GM12878 (cell line): Measurements from ENCODE around the gene OTUB2. TPM values are rescaled to one million over a fixed set of nuclear protein-coding genes. Genes with fewer than 3 reads are reported as not detected.

Experiments used
- ATAC-seq: fragments of 200-7000 bp; cut with Tn5 transposase; 3 replicates; pipeline ENCODE4 v1.9.1; 2020; ENCODE audit warnings: mild to moderate bottlenecking, moderate library complexity
- BruUV-seq: library from RNA; stranded (reverse); fragments of 400-500 nt; replicated peaks from 2 replicates; lab custom pipeline; 2021; lab: Mats Ljungman, UMichigan
- CTCF ChIA-PET: fragments of 300-600 bp; sonication (Branson Sonifier 250); formaldehyde crosslinking; extraction: SDS; loops from one replicate; lab custom pipeline; 2021; ENCODE audit warnings: inconsistent platforms; lab: Yijun Ruan, JAX
- POLR2A ChIA-PET: fragments of 350-600 bp; formaldehyde crosslinking; extraction: SDS; loops from one replicate; lab custom pipeline; 2021; ENCODE audit warnings: inconsistent platforms; lab: Charles Lee
- RAD21 ChIA-PET: fragments of 300-600 bp; sonication (Branson Sonifier 250); formaldehyde crosslinking; loops from one replicate; lab custom pipeline; 2023; ENCODE audit warnings: antibody characterized with exemption; ENCODE audit not compliant: unreplicated experiment; lab: Charles Lee
- SMC1A ChIA-PET: fragments of 300-600 bp; sonication (Branson Sonifier 250); formaldehyde crosslinking; loops from one replicate; lab custom pipeline; 2023; ENCODE audit not compliant: unreplicated experiment, uncharacterized antibody; lab: Charles Lee
- DNase-seq: peaks from one replicate; pipeline ENCODE4 v3.0.0-alpha.2; 2011; ENCODE audit warnings: low read depth, low spot score
- FAIRE-seq: peaks from 3 replicates; lab custom pipeline; 2011; peaks lifted over from hg19 to GRCh38; lab: Jason Lieb, UNC
- H2AFZ ChIP-seq: 2 replicates; pipeline ENCODE4 v1.6.0; 2011; ENCODE audit warnings: low read depth, low read length, control low read depth; ENCODE audit not compliant: control insufficient read depth
- H3K27ac ChIP-seq: 2 replicates; pipeline ENCODE4 v1.5.1; 2011; ENCODE audit warnings: control low read depth; ENCODE audit not compliant: control insufficient read depth, insufficient read depth
- H3K27me3 ChIP-seq, 2 experiments: replicated peaks in 1 of 2; 2 replicates each; pipeline versions ENCODE4 v1.6.0 to v1.6.1; 2011; ENCODE audit warnings: low read length in 1 of 2; ENCODE audit not compliant: control insufficient read depth in 2 of 2, insufficient read depth in 2 of 2
- H3K36me3 ChIP-seq, 2 experiments: 2 replicates each; pipeline ENCODE4 v1.5.1; 2011; ENCODE audit warnings: low read length in 1 of 2; ENCODE audit not compliant: control insufficient read depth in 2 of 2, insufficient read depth in 2 of 2
- H3K4me1 ChIP-seq: 2 replicates; pipeline ENCODE4 v1.6.1; 2011; ENCODE audit warnings: mild to moderate bottlenecking, low read length, moderate library complexity, mixed read lengths; ENCODE audit not compliant: control insufficient read depth, insufficient read depth
- H3K4me2 ChIP-seq: 2 replicates; pipeline ENCODE4 v1.6.0; 2011; ENCODE audit warnings: control low read depth; ENCODE audit not compliant: control insufficient read depth, insufficient read depth
- H3K4me3 ChIP-seq: fragments of 200-600 bp; sonication (generic); 2 replicates; pipeline ENCODE4 v1.5.1; 2016
- H3K79me2 ChIP-seq: 2 replicates; pipeline ENCODE4 v1.6.0; 2011; ENCODE audit warnings: low read length; ENCODE audit not compliant: control insufficient read depth, insufficient read depth
- H3K9ac ChIP-seq: 2 replicates; pipeline ENCODE4 v1.8.0; 2011; ENCODE audit warnings: low read length, control low read depth, mixed read lengths; ENCODE audit not compliant: control insufficient read depth, insufficient read depth
- H3K9me3 ChIP-seq: replicated peaks from 3 replicates; pipeline ENCODE4 v1.5.1; 2011; ENCODE audit warnings: mild to moderate bottlenecking, low read length; ENCODE audit not compliant: control insufficient read depth, insufficient read depth
- H4K20me1 ChIP-seq: 2 replicates; pipeline ENCODE4 v1.6.0; 2011; ENCODE audit not compliant: control insufficient read depth, insufficient read depth
- ASH2L ChIP-seq: fragments of 300-600, 200-600 bp; sonication (generic); IDR thresholded peaks from 2 replicates; pipeline ENCODE4 v1.6.1; 2017; ENCODE audit warnings: low read depth, mild to moderate bottlenecking, borderline replicate concordance
- ATF7 ChIP-seq: fragments of 450-650 bp; IDR thresholded peaks from 2 replicates; pipeline ENCODE4 v1.6.1; 2016; ENCODE audit warnings: low read depth, mild to moderate bottlenecking
- BCL11A ChIP-seq: IDR thresholded peaks from 2 replicates; pipeline ENCODE4 v1.6.1; 2011; ENCODE audit warnings: low read depth, low read length
- CBFB ChIP-seq: IDR thresholded peaks from 2 replicates; pipeline ENCODE4 v1.6.1; 2016; ENCODE audit warnings: antibody characterized with exemption, low read depth
- CREM ChIP-seq: IDR thresholded peaks from 2 replicates; pipeline ENCODE4 v1.6.1; 2014; ENCODE audit warnings: antibody characterized with exemption, low read depth
- ETV6 ChIP-seq, 2 experiments: fragments of 450-650 bp in 1 of 2; IDR thresholded peaks in 1 of 2; conservative IDR thresholded peaks in 1 of 2; 2 replicates each; pipeline ENCODE4 v1.6.1; 2014; ENCODE audit warnings: antibody characterized with exemption in 1 of 2, borderline replicate concordance in 1 of 2, low read depth in 1 of 2, mild to moderate bottlenecking in 1 of 2, moderate library complexity in 1 of 2
- FOXK2 ChIP-seq: fragments of 450-650 bp; IDR thresholded peaks from 2 replicates; pipeline ENCODE4 v1.6.1; 2017; ENCODE audit warnings: mild to moderate bottlenecking, moderate library complexity
- MEF2A ChIP-seq: IDR thresholded peaks from 2 replicates; pipeline ENCODE4 v1.6.1; 2011; ENCODE audit warnings: low read depth, mild to moderate bottlenecking, low read length, moderate library complexity; ENCODE audit not compliant: insufficient read depth
- NFYB ChIP-seq: IDR thresholded peaks from 2 replicates; pipeline ENCODE4 v1.6.1; 2011; ENCODE audit warnings: low read depth, mild to moderate bottlenecking, low read length, improper control_type of control experiment, moderate library complexity; ENCODE audit not compliant: insufficient read depth
- PAX8 ChIP-seq: fragments of 450-650 bp; IDR thresholded peaks from 2 replicates; pipeline ENCODE4 v1.6.1; 2017; ENCODE audit warnings: mild to moderate bottlenecking, moderate library complexity
- POLR2AphosphoS2 ChIP-seq: IDR thresholded peaks from 2 replicates; pipeline ENCODE4 v1.6.1; 2011; ENCODE audit warnings: low read depth, mild to moderate bottlenecking, low read length, improper control_type of control experiment, moderate library complexity
- RAD51 ChIP-seq: fragments of 450-650 bp; IDR thresholded peaks from 2 replicates; pipeline ENCODE4 v1.6.1; 2016; ENCODE audit warnings: moderate library complexity, mild to moderate bottlenecking, inconsistent platforms
- RB1 ChIP-seq: fragments of 450-650 bp; formaldehyde crosslinking; IDR thresholded peaks from 2 replicates; pipeline ENCODE4 v1.6.1; 2017; ENCODE audit warnings: mild to moderate bottlenecking, borderline replicate concordance
- SREBF1 ChIP-seq: IDR thresholded peaks from 2 replicates; pipeline ENCODE4 v1.6.1; 2012; ENCODE audit warnings: mild to moderate bottlenecking, low read length
- SUZ12 ChIP-seq: fragments of 200-600 bp; sonication (generic); IDR thresholded peaks from one replicate; pipeline ENCODE4 v1.6.1; 2018; ENCODE audit warnings: antibody characterized with exemption, mild to moderate bottlenecking; ENCODE audit not compliant: unreplicated experiment
- ZNF217 ChIP-seq: fragments of 450-650 bp; IDR thresholded peaks from 2 replicates; pipeline ENCODE4 v1.6.1; 2017; ENCODE audit warnings: antibody characterized with exemption, mild to moderate bottlenecking
- ZZZ3 ChIP-seq: IDR thresholded peaks from 2 replicates; pipeline ENCODE4 v1.6.1; 2011; ENCODE audit warnings: low read depth; ENCODE audit not compliant: control insufficient read depth, insufficient read length
- WGBS: methylation state at CpG from one replicate; pipeline ENCODE4 v1.1.6; 2016; ENCODE audit warnings: low lambda C conversion rate; ENCODE audit not compliant: insufficient replicate concordance, insufficient coverage; ENCODE audit errors: missing lambda C conversion rate; 5-methylcytosine and 5-hydroxymethylcytosine counted together
- in situ Hi-C: fragments of 300-500 bp; cut with MboI; formaldehyde crosslinking; loops from 9 replicates; pipeline ENCODE4 v1.14.3; 2018; ENCODE audit warnings: mixed read lengths
- intact Hi-C: fragments of 100-400 bp; cut with micrococcal nuclease; formaldehyde crosslinking; loops from one replicate; pipeline ENCODE4 v1.14.2; 2022; ENCODE audit not compliant: unreplicated experiment
- polyA plus RNA-seq, 11 experiments: library from polyadenylated mRNA; depleted of rRNA in 4 of 11; unstranded in 6 of 11; stranded (reverse) in 5 of 11; fragments of >200 nt; fragmentation: Nextera tagmentation in 4 of 11; fragmentation: Illumina TruSeq in 1 of 11; extraction: Ambion mirVana in 4 of 11; extraction: Trizol in 1 of 11; gene quantifications; 1 replicate in 1 of 11; 2 replicates in 10 of 11; pipeline versions ENCODE4 v1.2.1 to v1.2.3, GENCODE V29; 2011 to 2016; ENCODE audit warnings: inconsistent platforms in 2 of 11, missing spikeins in 2 of 11, low read depth in 1 of 11
- total RNA-seq, 4 experiments: library from RNA; depleted of rRNA in 3 of 4; stranded (reverse); fragments of >200 nt in 3 of 4; fragmentation: Illumina TruSeq in 1 of 4; extraction: Trizol in 1 of 4; gene quantifications; 2 replicates each; pipeline versions ENCODE4 v1.2.1 to v1.2.3, GENCODE V29; 2013 to 2021
- TF ChIP-seq, protein P1 (sequence below): fragments of 150-350 bp; IDR thresholded peaks from 2 replicates; pipeline ENCODE4 v1.6.1; 2016; ENCODE audit warnings: low read depth, low read length
- TF ChIP-seq, protein P2 (sequence below): fragments of 450-650 bp; IDR thresholded peaks from 2 replicates; pipeline ENCODE4 v1.6.1; 2016; ENCODE audit warnings: mild to moderate bottlenecking
- TF ChIP-seq, protein P3 (sequence below): IDR thresholded peaks from 2 replicates; pipeline ENCODE4 v1.6.1; 2012; ENCODE audit warnings: low read depth, low read length, improper control_type of control experiment

OTUB2 gene
- total and polyA plus RNA-seq, 10 of the 15 experiments (the other 5 are each of a cell fraction or from before 2014, with no cell fraction given) = 0.05 to 0.82 (median 0.43) TPM

DNA sequence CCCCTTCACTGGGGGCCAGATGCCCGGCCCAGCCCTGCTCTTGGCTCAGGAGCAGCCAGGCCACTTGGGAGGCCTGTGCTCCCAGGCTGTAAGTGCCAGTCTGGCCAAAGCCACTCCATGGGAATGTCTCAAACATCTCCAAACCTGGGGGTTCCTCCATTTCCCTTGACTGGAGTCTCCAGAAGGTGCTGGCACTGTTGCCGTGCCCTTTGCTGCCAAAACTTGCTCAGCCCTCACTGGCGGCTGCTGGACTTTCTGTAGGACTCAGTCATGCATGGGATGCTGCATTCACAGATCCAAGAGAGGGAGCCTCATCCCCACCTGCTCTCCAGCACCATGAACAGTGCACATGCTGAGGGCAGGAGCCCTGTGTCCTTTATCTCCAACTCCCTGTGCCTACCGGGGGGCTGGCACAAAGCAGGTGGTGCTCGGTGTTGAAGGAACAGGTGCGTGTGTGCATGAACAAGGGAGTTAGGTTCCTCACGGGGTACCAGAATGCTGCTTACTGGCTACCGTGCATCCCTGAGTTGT lies 9.6 kb upstream of the OTUB2 start:
- H3K27me3 ChIP-seq = peaks cover 0 to 2% of the 10 kb centered on the region in 2 experiments; a peak in 1 of 4 replicates
- ChIA-PET POLR2A (no interaction called here), RAD21 (interaction anchor here (1.1 kb wide), 1 partner anchor 77 kb away, joined by 7 read pairs; no protein-coding TSS in a partner anchor), CTCF (interaction anchor here (1.3 to 1.5 kb wide), 3 partner anchors 17 to 77 kb away, joined by 3 to 6 read pairs (median 3); no protein-coding TSS in a partner anchor), SMC1A (interaction anchor here (1.6 to 5.4 kb wide), 2 partner anchors 13 to 19 kb away, joined by 5 to 26 read pairs; no protein-coding TSS in a partner anchor)
- intact Hi-C loops = no loop called here
- no peaks in the 10 kb centered on the region; the same call in 2 of the 3 replicates for H3K9me3 ChIP-seq
- H3K79me2 ChIP-seq = no peaks in the 10 kb centered on the region
- BruUV-seq = no TSS peak
- no peak overlapping the region for H2AFZ ChIP-seq
- TF ChIP-seq ZNF217 (no peak), SUZ12 (no peak), SREBF1 (no peak), FOXK2 (no peak), RAD51 (no peak), ETV6 (conservative IDR thresholded peaks at IDR 0.05 in 1 of 2, IDR thresholded peaks at IDR 0.05 in 1 of 2; ENCODE audit: borderline replicate concordance in 1 of 2, low read depth in 1 of 2) (no peak), NFYB (no peak), POLR2AphosphoS2 (no peak), ASH2L (no peak), ATF7 (no peak), BCL11A (no peak), PAX8 (no peak), RB1 (no peak), ZZZ3 (no peak), CBFB (no peak), CREM (no peak), MEF2A (no peak)
- TF ChIP-seq, protein P1, sequence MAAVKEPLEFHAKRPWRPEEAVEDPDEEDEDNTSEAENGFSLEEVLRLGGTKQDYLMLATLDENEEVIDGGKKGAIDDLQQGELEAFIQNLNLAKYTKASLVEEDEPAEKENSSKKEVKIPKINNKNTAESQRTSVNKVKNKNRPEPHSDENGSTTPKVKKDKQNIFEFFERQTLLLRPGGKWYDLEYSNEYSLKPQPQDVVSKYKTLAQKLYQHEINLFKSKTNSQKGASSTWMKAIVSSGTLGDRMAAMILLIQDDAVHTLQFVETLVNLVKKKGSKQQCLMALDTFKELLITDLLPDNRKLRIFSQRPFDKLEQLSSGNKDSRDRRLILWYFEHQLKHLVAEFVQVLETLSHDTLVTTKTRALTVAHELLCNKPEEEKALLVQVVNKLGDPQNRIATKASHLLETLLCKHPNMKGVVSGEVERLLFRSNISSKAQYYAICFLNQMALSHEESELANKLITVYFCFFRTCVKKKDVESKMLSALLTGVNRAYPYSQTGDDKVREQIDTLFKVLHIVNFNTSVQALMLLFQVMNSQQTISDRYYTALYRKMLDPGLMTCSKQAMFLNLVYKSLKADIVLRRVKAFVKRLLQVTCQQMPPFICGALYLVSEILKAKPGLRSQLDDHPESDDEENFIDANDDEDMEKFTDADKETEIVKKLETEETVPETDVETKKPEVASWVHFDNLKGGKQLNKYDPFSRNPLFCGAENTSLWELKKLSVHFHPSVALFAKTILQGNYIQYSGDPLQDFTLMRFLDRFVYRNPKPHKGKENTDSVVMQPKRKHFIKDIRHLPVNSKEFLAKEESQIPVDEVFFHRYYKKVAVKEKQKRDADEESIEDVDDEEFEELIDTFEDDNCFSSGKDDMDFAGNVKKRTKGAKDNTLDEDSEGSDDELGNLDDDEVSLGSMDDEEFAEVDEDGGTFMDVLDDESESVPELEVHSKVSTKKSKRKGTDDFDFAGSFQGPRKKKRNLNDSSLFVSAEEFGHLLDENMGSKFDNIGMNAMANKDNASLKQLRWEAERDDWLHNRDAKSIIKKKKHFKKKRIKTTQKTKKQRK = no peak
- TF ChIP-seq, protein P2, sequence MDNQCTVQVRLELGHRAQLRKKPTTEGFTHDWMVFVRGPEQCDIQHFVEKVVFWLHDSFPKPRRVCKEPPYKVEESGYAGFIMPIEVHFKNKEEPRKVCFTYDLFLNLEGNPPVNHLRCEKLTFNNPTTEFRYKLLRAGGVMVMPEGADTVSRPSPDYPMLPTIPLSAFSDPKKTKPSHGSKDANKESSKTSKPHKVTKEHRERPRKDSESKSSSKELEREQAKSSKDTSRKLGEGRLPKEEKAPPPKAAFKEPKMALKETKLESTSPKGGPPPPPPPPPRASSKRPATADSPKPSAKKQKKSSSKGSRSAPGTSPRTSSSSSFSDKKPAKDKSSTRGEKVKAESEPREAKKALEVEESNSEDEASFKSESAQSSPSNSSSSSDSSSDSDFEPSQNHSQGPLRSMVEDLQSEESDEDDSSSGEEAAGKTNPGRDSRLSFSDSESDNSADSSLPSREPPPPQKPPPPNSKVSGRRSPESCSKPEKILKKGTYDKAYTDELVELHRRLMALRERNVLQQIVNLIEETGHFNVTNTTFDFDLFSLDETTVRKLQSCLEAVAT = no peak
- TF ChIP-seq, protein P3, sequence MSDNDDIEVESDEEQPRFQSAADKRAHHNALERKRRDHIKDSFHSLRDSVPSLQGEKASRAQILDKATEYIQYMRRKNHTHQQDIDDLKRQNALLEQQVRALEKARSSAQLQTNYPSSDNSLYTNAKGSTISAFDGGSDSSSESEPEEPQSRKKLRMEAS = no peak
- WGBS = 38% methylated on average over 8 of the region's 8 CpGs
- H3K4me3 ChIP-seq = no peak overlapping the region
- H3K9ac ChIP-seq = no peak overlapping the region
- no peak overlapping the region for H3K4me2 ChIP-seq
- no peak for DNase-seq
- H3K27ac ChIP-seq = no peak overlapping the region
- no peak for FAIRE-seq
- H3K36me3 ChIP-seq = no peaks in the 10 kb centered on the region
- peaks cover 12% of the 10 kb centered on the region for H3K4me1 ChIP-seq
- no peak for ATAC-seq
- in situ Hi-C loops = no loop called here
- no peaks in the 10 kb centered on the region for H4K20me1 ChIP-seq
